Nephron progenitor cell (in vitro differentiated cells): ENCODE results near the gene ADAMTSL3.

ENCODE experiments used
- DNase-seq: peaks from one replicate; pipeline ENCODE4 v3.0.0; 2021
- H3K27ac Mint-ChIP-seq: 2 replicates; pipeline ENCODE4 v1.8.0; 2021; ENCODE audit warnings: mild to moderate bottlenecking, moderate library complexity, mixed read lengths
- H3K27me3 Mint-ChIP-seq: 2 replicates; pipeline ENCODE4 v1.8.0; 2021; ENCODE audit warnings: mild to moderate bottlenecking, low read depth, mixed read lengths; ENCODE audit not compliant: poor library complexity
- H3K36me3 Mint-ChIP-seq: 2 replicates; pipeline ENCODE4 v1.8.0; 2021; ENCODE audit warnings: low read depth, mixed read lengths
- H3K4me1 Mint-ChIP-seq: 2 replicates; pipeline ENCODE4 v1.8.0; 2021; ENCODE audit warnings: mixed read lengths
- H3K4me3 Mint-ChIP-seq: 2 replicates; pipeline ENCODE4 v1.8.0; 2021; ENCODE audit warnings: mild to moderate bottlenecking, moderate library complexity, mixed read lengths
- H3K9me3 Mint-ChIP-seq: 2 replicates; pipeline ENCODE4 v1.8.0; 2021; ENCODE audit warnings: mild to moderate bottlenecking, moderate library complexity, mixed read lengths
- TF ChIP-seq, protein P1 (sequence below): fragments of 200-600 bp; sonication (generic); IDR thresholded peaks from 2 replicates; pipeline ENCODE4 v1.5.0; 2021; ENCODE audit warnings: antibody characterized with exemption

Gene ADAMTSL3

GRCh38 chr15:84022516-84022915 lies 368.6 kb downstream of the ADAMTSL3 start:
- H3K4me3 Mint-ChIP-seq, result no peak overlapping the region
- no peak for DNase-seq

GRCh38 chr15:84023636-84024035 lies 369.7 kb downstream of the ADAMTSL3 start:
- H3K27me3 Mint-ChIP-seq, result peaks cover 29% of the 10 kb centered on the region
- H3K4me3 Mint-ChIP-seq, result no peak overlapping the region
- H3K36me3 Mint-ChIP-seq, result no peaks in the 10 kb centered on the region
- H3K4me1 Mint-ChIP-seq, result no peaks in the 10 kb centered on the region
- H3K27ac Mint-ChIP-seq, result no peak overlapping the region
- TF ChIP-seq, protein P1, sequence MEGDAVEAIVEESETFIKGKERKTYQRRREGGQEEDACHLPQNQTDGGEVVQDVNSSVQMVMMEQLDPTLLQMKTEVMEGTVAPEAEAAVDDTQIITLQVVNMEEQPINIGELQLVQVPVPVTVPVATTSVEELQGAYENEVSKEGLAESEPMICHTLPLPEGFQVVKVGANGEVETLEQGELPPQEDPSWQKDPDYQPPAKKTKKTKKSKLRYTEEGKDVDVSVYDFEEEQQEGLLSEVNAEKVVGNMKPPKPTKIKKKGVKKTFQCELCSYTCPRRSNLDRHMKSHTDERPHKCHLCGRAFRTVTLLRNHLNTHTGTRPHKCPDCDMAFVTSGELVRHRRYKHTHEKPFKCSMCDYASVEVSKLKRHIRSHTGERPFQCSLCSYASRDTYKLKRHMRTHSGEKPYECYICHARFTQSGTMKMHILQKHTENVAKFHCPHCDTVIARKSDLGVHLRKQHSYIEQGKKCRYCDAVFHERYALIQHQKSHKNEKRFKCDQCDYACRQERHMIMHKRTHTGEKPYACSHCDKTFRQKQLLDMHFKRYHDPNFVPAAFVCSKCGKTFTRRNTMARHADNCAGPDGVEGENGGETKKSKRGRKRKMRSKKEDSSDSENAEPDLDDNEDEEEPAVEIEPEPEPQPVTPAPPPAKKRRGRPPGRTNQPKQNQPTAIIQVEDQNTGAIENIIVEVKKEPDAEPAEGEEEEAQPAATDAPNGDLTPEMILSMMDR, result peak; percentile 44
- DNase-seq, result peak; percentile 16
- H3K9me3 Mint-ChIP-seq, result no peaks in the 10 kb centered on the region

More at GRCh38 chr15:84022516-84022915, 368.6 kb downstream of the ADAMTSL3 start:
- no peaks in the 10 kb centered on the region for H3K4me1 Mint-ChIP-seq
- H3K27ac Mint-ChIP-seq, result no peak overlapping the region
- peaks cover 25% of the 10 kb centered on the region for H3K27me3 Mint-ChIP-seq
- TF ChIP-seq, protein P1, result no peak
- no peaks in the 10 kb centered on the region for H3K36me3 Mint-ChIP-seq
- no peaks in the 10 kb centered on the region for H3K9me3 Mint-ChIP-seq

GRCh38 chr15:84033793-84034553 lies 380.1 kb downstream of the ADAMTSL3 start:
- TF ChIP-seq, protein P1, result no peak
- Mint-ChIP-seq H3K4me3 (no peak overlapping the region), H3K4me1 (no peaks in the 10 kb centered on the region), H3K36me3 (no peaks in the 10 kb centered on the region), H3K27me3 (peaks cover 20% of the 10 kb centered on the region), H3K9me3 (peaks cover 3% of the 10 kb centered on the region), H3K27ac (peak overlapping the region; percentile 33)
- DNase-seq, result no peak

DNA sequence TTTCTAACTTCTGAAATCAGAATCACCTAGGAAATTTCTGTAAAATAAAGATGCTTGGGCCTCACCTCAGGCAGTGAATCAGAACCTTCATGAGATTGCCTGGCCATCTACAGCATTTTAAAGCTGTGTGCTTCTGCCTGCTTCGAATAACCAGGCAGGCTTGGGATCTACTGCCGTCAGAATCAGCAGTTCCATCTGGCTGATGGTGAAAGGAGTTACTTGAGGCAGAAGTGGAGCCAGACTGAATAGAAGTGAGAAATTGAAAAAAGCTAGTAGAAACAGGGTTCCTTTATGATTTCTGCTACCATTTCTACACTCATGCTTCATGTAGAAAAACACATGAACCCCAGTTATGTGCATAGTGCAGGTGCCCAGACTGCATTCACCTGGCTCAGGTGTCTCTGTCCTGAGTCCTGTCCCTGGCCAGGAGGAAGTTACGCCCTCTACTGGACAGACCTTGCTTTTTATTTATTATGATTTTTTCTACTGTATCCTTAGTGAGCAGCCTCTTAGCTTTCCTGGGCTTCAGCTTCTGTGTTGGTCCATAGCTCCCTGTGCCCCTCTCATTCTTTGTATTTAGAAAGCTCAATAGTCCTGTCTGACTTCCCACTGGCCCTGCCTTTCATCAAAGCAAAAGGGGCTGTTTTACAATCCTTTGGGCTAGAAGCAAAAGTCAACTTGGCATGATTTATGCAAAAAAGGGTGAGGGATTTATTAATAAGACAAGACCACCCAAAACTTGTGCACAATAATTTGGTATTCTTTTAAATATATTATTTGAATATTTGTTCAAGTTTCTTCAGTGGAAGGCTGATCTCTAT lies 380.9 kb downstream of the ADAMTSL3 start:
- H3K36me3 Mint-ChIP-seq, result no peaks in the 10 kb centered on the region
- H3K4me1 Mint-ChIP-seq, result no peaks in the 10 kb centered on the region
- peaks cover 18% of the 10 kb centered on the region for H3K27me3 Mint-ChIP-seq
- no peak overlapping the region for H3K27ac Mint-ChIP-seq
- TF ChIP-seq, protein P1, result no peak
- H3K9me3 Mint-ChIP-seq, result no peaks in the 10 kb centered on the region
- no peak for DNase-seq
- no peak overlapping the region for H3K4me3 Mint-ChIP-seq

GRCh38 chr15:84035399-84035766 lies 381.5 kb downstream of the ADAMTSL3 start:
- H3K4me3 Mint-ChIP-seq, result no peak overlapping the region
- TF ChIP-seq, protein P1, result peak; percentile 57
- no peaks in the 10 kb centered on the region for H3K36me3 Mint-ChIP-seq
- H3K9me3 Mint-ChIP-seq, result no peaks in the 10 kb centered on the region
- no peak for DNase-seq
- no peaks in the 10 kb centered on the region for H3K4me1 Mint-ChIP-seq
- peaks cover 16% of the 10 kb centered on the region for H3K27me3 Mint-ChIP-seq
- no peak overlapping the region for H3K27ac Mint-ChIP-seq
